Liver (tissue), 9 donors: ENCODE data around the gene MYO7A. TPM values are rescaled to one million over a fixed set of nuclear protein-coding genes. Genes with fewer than 3 reads are reported as not detected.
A peak's percentile ranks its signal among the peaks of the same experiment; 100 is the strongest.

Experiments
- DNase-seq: peaks from one replicate; pipeline ENCODE4 v3.0.0-alpha.2; 2017; ENCODE audit warnings: low spot score
- H3K27ac ChIP-seq, 2 donors: one replicate each; pipeline ENCODE4 v1.7.0; 2013; ENCODE audit warnings: inconsistent platforms in 2 of 2, low read length in 2 of 2, control low read depth in 1 of 2, low read depth in 1 of 2, mild to moderate bottlenecking in 1 of 2
- H3K27me3 ChIP-seq, 4 donors: one replicate each; pipeline versions ENCODE4 v1.6.1 to v1.7.0; 2013; ENCODE audit warnings: low read length in 3 of 4, inconsistent platforms in 1 of 4, mild to moderate bottlenecking in 1 of 4, moderate library complexity in 1 of 4; ENCODE audit not compliant: control insufficient read depth in 4 of 4, insufficient read depth in 4 of 4
- H3K36me3 ChIP-seq, 4 donors: one replicate each; pipeline versions ENCODE4 v1.6.1 to v1.7.0; 2013; ENCODE audit warnings: low read length in 3 of 4, mild to moderate bottlenecking in 3 of 4, low read depth in 1 of 4, moderate library complexity in 1 of 4; ENCODE audit not compliant: control insufficient read depth in 4 of 4, insufficient read depth in 3 of 4
- H3K4me1 ChIP-seq, 4 donors: one replicate each; pipeline versions ENCODE4 v1.6.1 to v1.7.0; 2013; ENCODE audit warnings: low read length in 3 of 4, mild to moderate bottlenecking in 3 of 4, moderate library complexity in 1 of 4; ENCODE audit not compliant: control insufficient read depth in 4 of 4, insufficient read depth in 4 of 4
- H3K4me3 ChIP-seq, 3 donors: one replicate each; pipeline versions ENCODE4 v1.6.1 to v1.7.0; 2013; ENCODE audit warnings: low read length in 3 of 3, control low read depth in 1 of 3, low read depth in 1 of 3, mild to moderate bottlenecking in 1 of 3
- H3K9ac ChIP-seq, 2 donors: one replicate each; pipeline ENCODE4 v1.7.0; 2013; ENCODE audit warnings: low read length in 2 of 2, mild to moderate bottlenecking in 2 of 2, moderate library complexity in 2 of 2, control low read depth in 1 of 2, low read depth in 1 of 2
- H3K9me3 ChIP-seq, 4 donors: one replicate each; pipeline versions ENCODE4 v1.6.1 to v1.7.0; 2013; ENCODE audit warnings: low read length in 3 of 4; ENCODE audit not compliant: control insufficient read depth in 4 of 4
- ATF3 ChIP-seq: IDR thresholded peaks from 2 replicates; pipeline ENCODE4 v1.6.1; 2016; ENCODE audit warnings: antibody characterized with exemption
- CTCF ChIP-seq: fragments of 150-350 bp; IDR thresholded peaks from 2 replicates; pipeline ENCODE4 v1.5.1; 2017; ENCODE audit warnings: improper control_type of control experiment, low read depth, low read length; ENCODE audit not compliant: missing input control
- EGR1 ChIP-seq, 2 donors: IDR thresholded peaks; 2 replicates each; pipeline ENCODE4 v1.6.1; 2016 to 2018; ENCODE audit warnings: antibody characterized with exemption in 2 of 2, low read depth in 2 of 2
- FOXA1 ChIP-seq: IDR thresholded peaks from 2 replicates; pipeline ENCODE4 v1.6.1; 2016; ENCODE audit warnings: antibody characterized with exemption
- FOXA2 ChIP-seq: IDR thresholded peaks from 2 replicates; pipeline ENCODE4 v1.6.1; 2016; ENCODE audit warnings: antibody characterized with exemption
- GABPA ChIP-seq, 2 donors: IDR thresholded peaks in 1 of 2; conservative IDR thresholded peaks in 1 of 2; 2 replicates each; pipeline ENCODE4 v1.6.1; 2016; ENCODE audit warnings: antibody characterized with exemption in 2 of 2, mild to moderate bottlenecking in 1 of 2, moderate library complexity in 1 of 2
- HNF4A ChIP-seq, 2 donors: conservative IDR thresholded peaks; 2 replicates each; pipeline ENCODE4 v1.6.1; 2016; ENCODE audit warnings: antibody characterized with exemption in 2 of 2, mild to moderate bottlenecking in 2 of 2
- HNF4G ChIP-seq: IDR thresholded peaks from 2 replicates; pipeline ENCODE4 v1.6.1; 2016; ENCODE audit warnings: antibody characterized with exemption
- JUND ChIP-seq, 2 donors: IDR thresholded peaks; 2 replicates each; pipeline ENCODE4 v1.6.1; 2016; ENCODE audit warnings: antibody characterized with exemption in 2 of 2
- MAX ChIP-seq: IDR thresholded peaks from 2 replicates; pipeline ENCODE4 v1.6.1; 2016; ENCODE audit warnings: antibody characterized with exemption
- NR2F2 ChIP-seq: IDR thresholded peaks from 2 replicates; pipeline ENCODE4 v1.6.1; 2016; ENCODE audit warnings: antibody characterized with exemption
- RAD21 ChIP-seq, 2 donors: IDR thresholded peaks; 2 replicates each; pipeline ENCODE4 v1.6.1; 2016; ENCODE audit warnings: antibody characterized with exemption in 2 of 2, mild to moderate bottlenecking in 2 of 2
- REST ChIP-seq: IDR thresholded peaks from 2 replicates; pipeline ENCODE4 v1.6.1; 2016; ENCODE audit warnings: antibody characterized with exemption, mild to moderate bottlenecking
- RXRA ChIP-seq, 2 donors: IDR thresholded peaks; 2 replicates each; pipeline ENCODE4 v1.6.1; 2017 to 2018; ENCODE audit warnings: antibody characterized with exemption in 2 of 2, mild to moderate bottlenecking in 1 of 2
- SP1 ChIP-seq: IDR thresholded peaks from 2 replicates; pipeline ENCODE4 v1.6.1; 2018; ENCODE audit warnings: antibody characterized with exemption, mild to moderate bottlenecking
- TAF1 ChIP-seq: conservative IDR thresholded peaks from 2 replicates; pipeline ENCODE4 v1.6.1; 2016; ENCODE audit warnings: antibody characterized with exemption, mild to moderate bottlenecking
- YY1 ChIP-seq: IDR thresholded peaks from 2 replicates; pipeline ENCODE4 v1.6.1; 2016; ENCODE audit warnings: antibody characterized with exemption, mild to moderate bottlenecking
- ZBTB33 ChIP-seq: IDR thresholded peaks from 2 replicates; pipeline ENCODE4 v1.6.1; 2016; ENCODE audit warnings: antibody characterized with exemption
- WGBS: extraction: QIAGEN DNeasy Blood & Tissue Kit; methylation state at CpG from one replicate; pipeline ENCODE4 v1.1.7; 2013; 5-methylcytosine and 5-hydroxymethylcytosine counted together
- polyA plus RNA-seq, 2 donors: library from polyadenylated mRNA; stranded (reverse) in 1 of 2; unstranded in 1 of 2; fragments of 200-250 nt in 1 of 2; fragments of >200 nt in 1 of 2; fragmentation: Nextera tagmentation in 1 of 2; extraction: Ambion mirVana in 1 of 2; gene quantifications; one replicate each; pipeline versions ENCODE4 v1.2.1 to v1.2.3, GENCODE V29; 2013 to 2015
- total RNA-seq, 2 donors: library from RNA; depleted of rRNA; stranded (reverse); fragments of >200 nt; gene quantifications; one replicate each; pipeline ENCODE4 v1.2.3, GENCODE V29; 2014
- donor health status: healthy.
- donor health status: healthy.
- donor health status: healthy.
- donor health status: healthy.
- donor health status: healthy.

The MYO7A gene
- total and polyA plus RNA-seq, 4 donors = 7.3 to 33.6 (median 11.3) TPM

- TF ChIP-seq MAX (no peak), JUND (IDR thresholded peaks at IDR 0.05) (peak in 1 of 2 donors; percentile 76)
These were observed 121.4 kb downstream of the MYO7A start (continued) for GRCh38 chr11:77249427-77249826.

GRCh38 chr11:77250881-77251640 lies 123.0 kb downstream of the MYO7A start:
- WGBS = 98% methylated on average over 1 of the region's 1 CpG
- TF ChIP-seq CTCF (no peak), HNF4A (conservative IDR thresholded peaks at IDR 0.05) (no peak), RAD21 (IDR thresholded peaks at IDR 0.05) (no peak), RXRA (IDR thresholded peaks at IDR 0.05) (no peak), TAF1 (no peak), ZBTB33 (no peak), REST (no peak), MAX (no peak), HNF4G (no peak), FOXA1 (no peak), YY1 (no peak), FOXA2 (no peak), SP1 (no peak), EGR1 (IDR thresholded peaks at IDR 0.05; ENCODE audit: low read depth in 2 of 2) (no peak), ATF3 (no peak), GABPA (IDR thresholded peaks at IDR 0.05 in 1 of 2, conservative IDR thresholded peaks at IDR 0.05 in 1 of 2) (no peak), JUND (IDR thresholded peaks at IDR 0.05) (no peak), NR2F2 (no peak)
- Histone ChIP-seq H3K9ac (no peak overlapping the region), H3K9me3 (no peaks in the 10 kb centered on the region), H3K27ac (no peak overlapping the region), H3K27me3 (no peaks in the 10 kb centered on the region), H3K4me3 (no peak overlapping the region), H3K36me3 (no peaks in the 10 kb centered on the region), H3K4me1 (peaks cover 4 to 21% (median 7%) of the 10 kb centered on the region in 4 donors)
- no peak for DNase-seq
